ENCODE results near the gene WDR59.
"Not testable (repeated sequence)": the region's sequence is repeated elsewhere in the genome, so short reads cannot be mapped to it uniquely, and the experiment has no call there.

Gene WDR59

GRCh38 chr16:74852500-74852875, 132.4 kb downstream of the WDR59 start:
- H3K27ac ChIP-seq, result no peak overlapping the region
- no peak for DNase-seq (ENCODE audit: low spot score)
- no peak for TF ChIP-seq CTCF (conservative IDR thresholded peaks at IDR 0.05; ENCODE audit: low read depth)
- ChIA-PET CTCF (interaction anchor here (4.0 kb wide), 1 partner anchor 10 kb away, joined by 22 read pairs; no protein-coding TSS in a partner anchor), POLR2A (ENCODE audit: low non-redundant PET) (no interaction called here)

GRCh38 chr16:74850027-74850426, 134.9 kb downstream of the WDR59 start:
- H3K27ac ChIP-seq, result no peak overlapping the region
- ChIA-PET POLR2A (ENCODE audit: low non-redundant PET) (no interaction called here), CTCF (interaction anchor here (4.0 kb wide), 1 partner anchor 13 kb away, joined by 22 read pairs; no protein-coding TSS in a partner anchor)
- DNase-seq (ENCODE audit: low spot score), result no peak
- TF ChIP-seq CTCF (conservative IDR thresholded peaks at IDR 0.05; ENCODE audit: low read depth), result no peak

GRCh38 chr16:74847202-74847601, 137.7 kb downstream of the WDR59 start:
- no peak for DNase-seq (ENCODE audit: low spot score)
- no peak overlapping the region for H3K27ac ChIP-seq
- ChIA-PET POLR2A (ENCODE audit: low non-redundant PET) (no interaction called here), CTCF (interaction anchor here (0.7 to 1.7 kb wide), 2 partner anchors 16 to 34 kb away, joined by 4 to 6 read pairs; no protein-coding TSS in a partner anchor)
- TF ChIP-seq CTCF (conservative IDR thresholded peaks at IDR 0.05; ENCODE audit: low read depth), result no peak

- ChIA-PET POLR2A (ENCODE audit: low non-redundant PET) (no interaction called here), CTCF (interaction anchor here (0.6 to 1.7 kb wide), 2 partner anchors 16 to 38 kb away, joined by 3 to 6 read pairs; no protein-coding TSS in a partner anchor)
- TF ChIP-seq CTCF (conservative IDR thresholded peaks at IDR 0.05; ENCODE audit: low read depth), result no peak
- no peak for DNase-seq (ENCODE audit: low spot score)
- H3K27ac ChIP-seq, result no peak overlapping the region
Observed at GRCh38 chr16:74846714-74847113, 138.2 kb downstream of the WDR59 start.

GRCh38 chr16:74844041-74844980, 140.6 kb downstream of the WDR59 start:
- TF ChIP-seq CTCF (conservative IDR thresholded peaks at IDR 0.05; ENCODE audit: low read depth), result no peak
- H3K27ac ChIP-seq, result no peak overlapping the region
- no peak for DNase-seq (ENCODE audit: low spot score)
- CTCF ChIA-PET, result interaction anchor here (0.7 kb wide), 1 partner anchor 31 kb away, joined by 9 read pairs; no protein-coding TSS in a partner anchor
- POLR2A ChIA-PET (ENCODE audit: low non-redundant PET), result no interaction called here

GRCh38 chr16:74843381-74844035, 141.4 kb downstream of the WDR59 start:
- ChIA-PET CTCF (interaction anchor here (0.6 kb wide), 1 partner anchor 20 kb away, joined by 3 read pairs; no protein-coding TSS in a partner anchor), POLR2A (ENCODE audit: low non-redundant PET) (interaction anchor here (0.6 kb wide), 1 partner anchor 1285 kb away, joined by 12 read pairs; no protein-coding TSS in a partner anchor)
- DNase-seq (ENCODE audit: low spot score), result peak; percentile 30
- not testable (repeated sequence) for H3K27ac ChIP-seq

All from RWPE1 (cell line).